Measurements from ENCODE around the gene PLA2R1. TPM values are rescaled to one million over a fixed set of nuclear protein-coding genes. Genes with fewer than 3 reads are reported as not detected.

Gene PLA2R1
- total RNA-seq, 1 experiment from 2014 or later, result 1.1 TPM

DNA sequence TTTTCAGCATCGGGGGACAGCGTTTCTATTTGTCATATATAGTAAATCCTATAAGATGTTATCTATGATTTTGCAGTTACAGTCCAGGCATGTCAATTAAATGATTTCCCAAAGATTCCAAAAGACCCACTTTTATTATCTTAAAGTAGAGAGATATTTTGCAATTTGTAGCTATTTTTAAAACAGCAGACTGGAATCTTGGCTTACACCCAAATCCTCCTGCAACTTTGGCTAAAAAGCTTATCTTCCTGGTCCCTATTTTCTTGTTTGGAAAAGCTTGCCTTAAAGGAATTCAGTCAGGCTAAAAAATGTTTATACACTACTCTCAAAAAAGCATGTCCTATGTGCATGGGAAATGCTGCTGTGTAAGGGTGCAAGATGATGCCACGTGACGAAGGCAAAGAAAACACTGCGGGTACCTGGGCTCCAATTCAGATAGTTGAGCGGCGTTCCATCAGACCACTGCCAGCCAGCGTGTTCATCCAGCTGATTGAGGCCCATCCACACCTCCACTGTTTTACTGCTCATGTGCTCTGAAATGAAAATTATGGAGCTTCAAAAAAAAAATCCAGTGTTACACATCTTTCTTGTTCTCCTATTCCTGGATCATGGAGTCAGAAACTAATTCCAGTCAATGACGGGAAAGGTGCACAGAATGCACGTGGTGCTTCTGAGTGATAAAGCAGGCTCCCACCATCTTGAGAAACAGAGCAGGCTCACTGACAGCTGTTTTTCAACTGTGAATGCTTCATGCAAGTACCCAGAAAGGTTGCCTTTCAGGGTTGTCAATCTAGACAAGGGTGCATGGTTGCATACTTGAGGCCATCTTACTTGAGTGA is 33.8 kb downstream of the PLA2R1 start:
- H3K36me3 Mint-ChIP-seq, result no peaks in the 10 kb centered on the region

DNA sequence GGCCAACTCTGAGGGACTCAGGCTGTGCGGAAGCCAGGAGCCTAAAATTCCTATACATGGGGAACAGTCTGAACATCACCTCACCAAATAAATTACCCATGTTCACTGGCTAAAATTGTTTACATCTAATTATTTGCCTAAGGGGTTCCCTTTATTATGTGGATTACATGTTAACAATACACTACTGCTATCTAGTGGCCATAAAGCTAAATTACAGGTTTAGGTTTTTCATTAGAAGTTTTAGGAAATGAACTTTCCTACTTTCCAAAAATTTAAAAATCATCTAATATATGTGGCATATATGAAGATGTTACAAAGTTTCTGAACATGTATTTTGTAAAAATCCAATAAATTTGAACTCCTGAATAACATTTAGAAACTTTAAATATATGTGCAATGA is 40.3 kb downstream of the PLA2R1 start:
- TF ChIP-seq, protein P1, sequence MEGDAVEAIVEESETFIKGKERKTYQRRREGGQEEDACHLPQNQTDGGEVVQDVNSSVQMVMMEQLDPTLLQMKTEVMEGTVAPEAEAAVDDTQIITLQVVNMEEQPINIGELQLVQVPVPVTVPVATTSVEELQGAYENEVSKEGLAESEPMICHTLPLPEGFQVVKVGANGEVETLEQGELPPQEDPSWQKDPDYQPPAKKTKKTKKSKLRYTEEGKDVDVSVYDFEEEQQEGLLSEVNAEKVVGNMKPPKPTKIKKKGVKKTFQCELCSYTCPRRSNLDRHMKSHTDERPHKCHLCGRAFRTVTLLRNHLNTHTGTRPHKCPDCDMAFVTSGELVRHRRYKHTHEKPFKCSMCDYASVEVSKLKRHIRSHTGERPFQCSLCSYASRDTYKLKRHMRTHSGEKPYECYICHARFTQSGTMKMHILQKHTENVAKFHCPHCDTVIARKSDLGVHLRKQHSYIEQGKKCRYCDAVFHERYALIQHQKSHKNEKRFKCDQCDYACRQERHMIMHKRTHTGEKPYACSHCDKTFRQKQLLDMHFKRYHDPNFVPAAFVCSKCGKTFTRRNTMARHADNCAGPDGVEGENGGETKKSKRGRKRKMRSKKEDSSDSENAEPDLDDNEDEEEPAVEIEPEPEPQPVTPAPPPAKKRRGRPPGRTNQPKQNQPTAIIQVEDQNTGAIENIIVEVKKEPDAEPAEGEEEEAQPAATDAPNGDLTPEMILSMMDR (IDR thresholded peaks at IDR 0.05), result peak; percentile 47; the same call in 1 of the 2 replicates
- no peak for TF ChIP-seq FOXJ3 (CRISPR knock-in tag; IDR thresholded peaks at IDR 0.05; ENCODE audit: borderline replicate concordance)
- ATAC-seq, result no peak
- Mint-ChIP-seq H3K27me3 (ENCODE audit: low read depth) (no peaks in the 10 kb centered on the region), H3K36me3 (peaks cover 8% of the 10 kb centered on the region; the same call in 1 of the 2 replicates), H3K4me1 (no peaks in the 10 kb centered on the region), H3K4me3 (no peak overlapping the region), H3K9me3 (peaks cover 5% of the 10 kb centered on the region), H3K27ac (no peak overlapping the region)
- DNase-seq (ENCODE audit: low spot score), result no peak
- ChIA-PET CTCF (interaction anchor here (0.6 to 1.9 kb wide), 12 partner anchors 11 to 881 kb away, joined by 3 to 9 read pairs (median 3); no protein-coding TSS in a partner anchor), POLR2A (no interaction called here)

More for the DNA sequence above, 33.8 kb downstream of the PLA2R1 start:
- ATAC-seq, result no peak
- no peak overlapping the region for H3K4me3 Mint-ChIP-seq
- H3K9me3 Mint-ChIP-seq, result no peaks in the 10 kb centered on the region
- no peak for TF ChIP-seq TEAD4 (CRISPR knock-in tag; IDR thresholded peaks at IDR 0.05)
- TF ChIP-seq, protein P2, sequence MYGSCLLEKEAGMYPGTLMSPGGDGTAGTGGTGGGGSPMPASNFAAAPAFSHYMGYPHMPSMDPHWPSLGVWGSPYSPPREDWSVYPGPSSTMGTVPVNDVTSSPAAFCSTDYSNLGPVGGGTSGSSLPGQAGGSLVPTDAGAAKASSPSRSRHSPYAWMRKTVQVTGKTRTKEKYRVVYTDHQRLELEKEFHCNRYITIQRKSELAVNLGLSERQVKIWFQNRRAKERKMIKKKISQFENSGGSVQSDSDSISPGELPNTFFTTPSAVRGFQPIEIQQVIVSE (CRISPR knock-in tag; IDR thresholded peaks at IDR 0.05; ENCODE audit: borderline replicate concordance), result no peak
- TF ChIP-seq, protein P3, sequence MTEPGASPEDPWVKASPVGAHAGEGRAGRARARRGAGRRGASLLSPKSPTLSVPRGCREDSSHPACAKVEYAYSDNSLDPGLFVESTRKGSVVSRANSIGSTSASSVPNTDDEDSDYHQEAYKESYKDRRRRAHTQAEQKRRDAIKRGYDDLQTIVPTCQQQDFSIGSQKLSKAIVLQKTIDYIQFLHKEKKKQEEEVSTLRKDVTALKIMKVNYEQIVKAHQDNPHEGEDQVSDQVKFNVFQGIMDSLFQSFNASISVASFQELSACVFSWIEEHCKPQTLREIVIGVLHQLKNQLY (CRISPR knock-in tag; IDR thresholded peaks at IDR 0.05), result no peak
- TF ChIP-seq, protein P4, sequence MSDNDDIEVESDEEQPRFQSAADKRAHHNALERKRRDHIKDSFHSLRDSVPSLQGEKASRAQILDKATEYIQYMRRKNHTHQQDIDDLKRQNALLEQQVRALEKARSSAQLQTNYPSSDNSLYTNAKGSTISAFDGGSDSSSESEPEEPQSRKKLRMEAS (CRISPR knock-in tag; IDR thresholded peaks at IDR 0.05), result no peak
- TF ChIP-seq FOXK1 (CRISPR knock-in tag; IDR thresholded peaks at IDR 0.05), result no peak
- TF ChIP-seq RELA (CRISPR knock-in tag; IDR thresholded peaks at IDR 0.05; ENCODE audit: borderline replicate concordance), result no peak
- TF ChIP-seq JAZF1 (CRISPR knock-in tag; IDR thresholded peaks at IDR 0.05), result no peak
- no peak for TF ChIP-seq OVOL2 (CRISPR knock-in tag; IDR thresholded peaks at IDR 0.05; ENCODE audit: borderline replicate concordance)
- no peak for TF ChIP-seq CREM (CRISPR knock-in tag; IDR thresholded peaks at IDR 0.05)
- DNase-seq (ENCODE audit: low spot score), result no peak
- H3K27ac Mint-ChIP-seq, result no peak overlapping the region
- ChIA-PET POLR2A (no interaction called here), CTCF (no interaction called here)
- H3K4me1 Mint-ChIP-seq, result no peaks in the 10 kb centered on the region
- no peaks in the 10 kb centered on the region for H3K27me3 Mint-ChIP-seq (ENCODE audit: low read depth)

DNA sequence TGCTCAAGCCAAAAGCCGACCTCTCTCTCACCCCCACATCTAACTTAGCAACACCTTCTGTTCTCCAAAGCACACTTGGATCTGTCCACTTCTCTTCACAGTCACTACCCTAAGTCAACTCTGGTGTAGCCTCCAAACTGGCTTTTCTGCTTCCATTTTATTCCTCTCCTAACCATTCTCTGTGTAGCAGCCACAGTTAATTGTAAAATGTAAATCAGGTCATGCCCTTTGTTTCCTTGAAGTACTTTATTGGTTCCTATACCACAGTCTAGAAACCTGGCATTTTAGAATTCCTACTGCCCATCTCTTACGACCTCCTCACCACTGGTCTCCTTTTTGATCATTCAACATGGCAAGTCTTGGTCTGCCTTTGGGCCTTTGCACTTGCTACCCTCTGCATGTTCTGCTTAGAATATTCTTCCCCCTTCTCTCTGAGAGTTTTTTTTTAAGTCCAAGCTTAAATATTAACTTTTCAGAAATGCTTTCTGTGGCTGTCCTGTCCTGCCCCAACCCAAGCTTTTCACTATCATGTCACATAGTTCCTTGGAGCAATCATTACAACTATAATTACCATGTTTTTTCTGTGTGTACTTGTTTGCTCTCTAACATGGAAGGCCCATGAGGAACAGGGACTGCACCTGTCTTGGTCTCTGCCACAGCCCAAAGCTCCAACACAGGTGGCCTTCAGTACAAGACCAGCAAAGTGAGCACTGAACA is 42.9 kb downstream of the PLA2R1 start:
- H3K9me3 Mint-ChIP-seq, result peaks cover 5% of the 10 kb centered on the region
- ChIA-PET CTCF (no interaction called here), POLR2A (no interaction called here)
- H3K27me3 Mint-ChIP-seq (ENCODE audit: low read depth), result no peaks in the 10 kb centered on the region
- no peak overlapping the region for H3K4me3 Mint-ChIP-seq
- H3K4me1 Mint-ChIP-seq, result no peaks in the 10 kb centered on the region
- ATAC-seq (no peak), DNase-seq (ENCODE audit: low spot score) (no peak)
- TF ChIP-seq, protein P5, sequence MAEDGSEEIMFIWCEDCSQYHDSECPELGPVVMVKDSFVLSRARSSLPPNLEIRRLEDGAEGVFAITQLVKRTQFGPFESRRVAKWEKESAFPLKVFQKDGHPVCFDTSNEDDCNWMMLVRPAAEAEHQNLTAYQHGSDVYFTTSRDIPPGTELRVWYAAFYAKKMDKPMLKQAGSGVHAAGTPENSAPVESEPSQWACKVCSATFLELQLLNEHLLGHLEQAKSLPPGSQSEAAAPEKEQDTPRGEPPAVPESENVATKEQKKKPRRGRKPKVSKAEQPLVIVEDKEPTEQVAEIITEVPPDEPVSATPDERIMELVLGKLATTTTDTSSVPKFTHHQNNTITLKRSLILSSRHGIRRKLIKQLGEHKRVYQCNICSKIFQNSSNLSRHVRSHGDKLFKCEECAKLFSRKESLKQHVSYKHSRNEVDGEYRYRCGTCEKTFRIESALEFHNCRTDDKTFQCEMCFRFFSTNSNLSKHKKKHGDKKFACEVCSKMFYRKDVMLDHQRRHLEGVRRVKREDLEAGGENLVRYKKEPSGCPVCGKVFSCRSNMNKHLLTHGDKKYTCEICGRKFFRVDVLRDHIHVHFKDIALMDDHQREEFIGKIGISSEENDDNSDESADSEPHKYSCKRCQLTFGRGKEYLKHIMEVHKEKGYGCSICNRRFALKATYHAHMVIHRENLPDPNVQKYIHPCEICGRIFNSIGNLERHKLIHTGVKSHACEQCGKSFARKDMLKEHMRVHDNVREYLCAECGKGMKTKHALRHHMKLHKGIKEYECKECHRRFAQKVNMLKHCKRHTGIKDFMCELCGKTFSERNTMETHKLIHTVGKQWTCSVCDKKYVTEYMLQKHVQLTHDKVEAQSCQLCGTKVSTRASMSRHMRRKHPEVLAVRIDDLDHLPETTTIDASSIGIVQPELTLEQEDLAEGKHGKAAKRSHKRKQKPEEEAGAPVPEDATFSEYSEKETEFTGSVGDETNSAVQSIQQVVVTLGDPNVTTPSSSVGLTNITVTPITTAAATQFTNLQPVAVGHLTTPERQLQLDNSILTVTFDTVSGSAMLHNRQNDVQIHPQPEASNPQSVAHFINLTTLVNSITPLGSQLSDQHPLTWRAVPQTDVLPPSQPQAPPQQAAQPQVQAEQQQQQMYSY (CRISPR knock-in tag; IDR thresholded peaks at IDR 0.05), result no peak
- TF ChIP-seq GTF2I (CRISPR knock-in tag; conservative IDR thresholded peaks at IDR 0.05) (no peak), SMAD4 (CRISPR knock-in tag; IDR thresholded peaks at IDR 0.05) (no peak), ZNF263 (CRISPR knock-in tag; IDR thresholded peaks at IDR 0.05; ENCODE audit: low read depth) (no peak)
- no peak overlapping the region for H3K27ac Mint-ChIP-seq
- H3K36me3 Mint-ChIP-seq, result peaks cover 8% of the 10 kb centered on the region; the same call in 1 of the 2 replicates

All from WTC11 (cell line).